GM12864 (cell line): ENCODE results near the gene SLC6A6.

Experiments used
- DNase-seq: peaks from one replicate; pipeline ENCODE4 v3.0.0-alpha.2; 2011; ENCODE audit warnings: low read depth
- H3K4me3 ChIP-seq: 2 replicates; pipeline ENCODE4 v1.5.1; 2011; ENCODE audit warnings: mild to moderate bottlenecking, low read depth, low read length, control low read depth
- CTCF ChIP-seq: IDR thresholded peaks from 2 replicates; pipeline ENCODE4 v1.5.1; 2011; ENCODE audit warnings: low read depth, mild to moderate bottlenecking, moderate library complexity, low read length, control low read depth, inconsistent platforms; ENCODE audit errors: missing control alignments

SLC6A6 gene

GRCh38 chr3:14366915-14367823 is 35.2 kb upstream of the SLC6A6 start:
- H3K4me3 ChIP-seq = no peak overlapping the region
- no peak for TF ChIP-seq CTCF
- no peak for DNase-seq

GRCh38 chr3:14368146-14368545 is 34.3 kb upstream of the SLC6A6 start:
- no peak for TF ChIP-seq CTCF
- no peak for DNase-seq
- H3K4me3 ChIP-seq = no peak overlapping the region

- no peak overlapping the region for H3K4me3 ChIP-seq
- no peak for DNase-seq
- TF ChIP-seq CTCF = no peak
These were observed 33.5 kb upstream of the SLC6A6 start for GRCh38 chr3:14368885-14369284.

- DNase-seq = no peak
- no peak for TF ChIP-seq CTCF
- H3K4me3 ChIP-seq = no peak overlapping the region
These were observed 32.4 kb upstream of the SLC6A6 start for GRCh38 chr3:14369675-14370669.

- H3K4me3 ChIP-seq = no peak overlapping the region
- DNase-seq = no peak
- no peak for TF ChIP-seq CTCF
These were observed 31.5 kb upstream of the SLC6A6 start for GRCh38 chr3:14370720-14371572.

GRCh38 chr3:14371573-14372474 is 30.6 kb upstream of the SLC6A6 start:
- DNase-seq = no peak
- H3K4me3 ChIP-seq = no peak overlapping the region
- no peak for TF ChIP-seq CTCF
